WTC11 (cell line): ENCODE results near the gene ST6GALNAC5. TPM values are rescaled to one million over a fixed set of nuclear protein-coding genes. Genes with fewer than 3 reads are reported as not detected.

ENCODE experiments used
- ATAC-seq: fragments of 200-7000 bp; cut with Tn5 transposase; 2 replicates; pipeline ENCODE4 v1.10.0; 2021; ENCODE audit warnings: mild to moderate bottlenecking, moderate library complexity
- CTCF ChIA-PET: fragments of 300-600 bp; sonication (Branson Sonifier 250); formaldehyde crosslinking; loops from one replicate; lab custom pipeline; 2021; ENCODE audit warnings: antibody characterized with exemption; lab: Charles Lee
- POLR2A ChIA-PET: fragments of 350-600 bp; sonication (Branson Sonifier 250); formaldehyde crosslinking; loops from one replicate; lab custom pipeline; 2021; ENCODE audit warnings: antibody characterized with exemption; lab: Charles Lee
- DNase-seq: peaks from one replicate; pipeline ENCODE4 v3.0.0; 2021; ENCODE audit warnings: low spot score
- H3K27ac Mint-ChIP-seq: 2 replicates; pipeline ENCODE4 v1.8.0; 2021; ENCODE audit warnings: mixed read lengths
- H3K27me3 Mint-ChIP-seq: 2 replicates; pipeline ENCODE4 v1.8.0; 2021; ENCODE audit warnings: low read depth, mild to moderate bottlenecking, moderate library complexity, mixed read lengths
- H3K36me3 Mint-ChIP-seq: 2 replicates; pipeline ENCODE4 v1.8.0; 2021; ENCODE audit warnings: mixed read lengths
- H3K4me1 Mint-ChIP-seq: 2 replicates; pipeline ENCODE4 v1.8.0; 2022; ENCODE audit warnings: mixed read lengths
- H3K4me3 Mint-ChIP-seq: 2 replicates; pipeline ENCODE4 v1.8.0; 2021; ENCODE audit warnings: mild to moderate bottlenecking, moderate library complexity, mixed read lengths
- H3K9me3 Mint-ChIP-seq: 2 replicates; pipeline ENCODE4 v1.8.0; 2021; ENCODE audit warnings: mixed read lengths
- AR ChIP-seq: fragments of 250-450 bp; sonication (Bioruptor Pico); IDR thresholded peaks from 2 replicates; pipeline ENCODE4 v1.9.0; 2021; ENCODE audit warnings: mild to moderate bottlenecking
- ATF1 ChIP-seq: sonication (generic); formaldehyde crosslinking; IDR thresholded peaks from 2 replicates; pipeline ENCODE4 v1.8.1; 2023; ENCODE audit warnings: mild to moderate bottlenecking, moderate library complexity, missing genetic modification reagents
- CDX4 ChIP-seq: fragments of 250-450 bp; sonication (Bioruptor Pico); IDR thresholded peaks from 2 replicates; pipeline ENCODE4 v1.9.0; 2021; ENCODE audit warnings: moderate library complexity, mild to moderate bottlenecking, inconsistent platforms, borderline replicate concordance
- FOXJ3 ChIP-seq: sonication (generic); formaldehyde crosslinking; IDR thresholded peaks from 2 replicates; pipeline ENCODE4 v1.9.0; 2021; ENCODE audit warnings: missing genetic modification reagents, mild to moderate bottlenecking, borderline replicate concordance
- FOXP4 ChIP-seq: sonication (generic); formaldehyde crosslinking; IDR thresholded peaks from 2 replicates; pipeline ENCODE4 v1.8.0; 2022; ENCODE audit warnings: mild to moderate bottlenecking, missing genetic modification reagents
- HMGXB4 ChIP-seq: sonication (generic); formaldehyde crosslinking; IDR thresholded peaks from 2 replicates; pipeline ENCODE4 v1.8.1; 2023; ENCODE audit warnings: mild to moderate bottlenecking, moderate library complexity, missing genetic modification reagents
- KAT7 ChIP-seq: sonication (generic); formaldehyde crosslinking; IDR thresholded peaks from 2 replicates; pipeline ENCODE4 v1.8.1; 2023; ENCODE audit warnings: missing genetic modification reagents, mild to moderate bottlenecking, borderline replicate concordance
- NFE2L1 ChIP-seq: sonication (generic); formaldehyde crosslinking; IDR thresholded peaks from 2 replicates; pipeline ENCODE4 v1.8.1; 2023; ENCODE audit warnings: missing genetic modification reagents
- PRRX2 ChIP-seq: fragments of 250-450 bp; sonication (Bioruptor Pico); IDR thresholded peaks from 2 replicates; pipeline ENCODE4 v1.8.0; 2021; ENCODE audit warnings: mild to moderate bottlenecking
- SMAD3 ChIP-seq: sonication (generic); formaldehyde crosslinking; IDR thresholded peaks from 2 replicates; pipeline ENCODE4 v1.8.0; 2022; ENCODE audit warnings: missing genetic modification reagents, mild to moderate bottlenecking, borderline replicate concordance
- SOX15 ChIP-seq: fragments of 250-450 bp; sonication (Bioruptor Pico); IDR thresholded peaks from 2 replicates; pipeline ENCODE4 v1.9.0; 2021; ENCODE audit warnings: mild to moderate bottlenecking
- TP53 ChIP-seq: sonication (generic); formaldehyde crosslinking; IDR thresholded peaks from 2 replicates; pipeline ENCODE4 v1.8.1; 2023; ENCODE audit warnings: mild to moderate bottlenecking, missing genetic modification reagents
- ZNF219 ChIP-seq: sonication (generic); formaldehyde crosslinking; IDR thresholded peaks from 2 replicates; pipeline ENCODE4 v1.8.0; 2023; ENCODE audit warnings: missing genetic modification reagents, mild to moderate bottlenecking, borderline replicate concordance
- ZNF396 ChIP-seq: fragments of 250-450 bp; sonication (Bioruptor Pico); IDR thresholded peaks from 2 replicates; pipeline ENCODE4 v1.8.0; 2021; ENCODE audit warnings: mild to moderate bottlenecking, moderate library complexity, borderline replicate concordance
- ZNF423 ChIP-seq: fragments of 250-450 bp; sonication (Bioruptor Pico); IDR thresholded peaks from 2 replicates; pipeline ENCODE4 v2.1.2; 2022; ENCODE audit warnings: mild to moderate bottlenecking, moderate library complexity
- ZNF512 ChIP-seq: sonication (generic); formaldehyde crosslinking; IDR thresholded peaks from 2 replicates; pipeline ENCODE4 v1.8.1; 2022; ENCODE audit warnings: missing genetic modification reagents, borderline replicate concordance
- ZSCAN18 ChIP-seq: fragments of 250-450 bp; sonication (Bioruptor Pico); IDR thresholded peaks from 2 replicates; pipeline ENCODE4 v2.1.2; 2022; ENCODE audit warnings: mild to moderate bottlenecking, moderate library complexity
- total RNA-seq: library from RNA; stranded (reverse); gene quantifications from 3 replicates; pipeline ENCODE4 v1.2.3, GENCODE V29; 2021

The ST6GALNAC5 gene
- total RNA-seq, 1 experiment from 2014 or later: 9.6 TPM

- TF ChIP-seq FOXP4 (CRISPR knock-in tag) (no peak), KAT7 (CRISPR knock-in tag) (no peak), ATF1 (CRISPR knock-in tag) (no peak), NFE2L1 (CRISPR knock-in tag) (no peak), AR (no peak)
Measured at GRCh38 chr1:76832521-76832920, 34.8 kb upstream of the ST6GALNAC5 start (continued).

GRCh38 chr1:76833151-76833550 is 34.1 kb upstream of the ST6GALNAC5 start:
- ATAC-seq (no peak), DNase-seq (no peak)
- no peaks in the 10 kb centered on the region for H3K27me3 Mint-ChIP-seq
- H3K27ac Mint-ChIP-seq: no peak overlapping the region
- peaks cover 5% of the 10 kb centered on the region for H3K9me3 Mint-ChIP-seq
- no peaks in the 10 kb centered on the region for H3K4me1 Mint-ChIP-seq
- POLR2A ChIA-PET: no interaction called here
- H3K4me3 Mint-ChIP-seq: no peak overlapping the region
- CTCF ChIA-PET: no interaction called here
- no peaks in the 10 kb centered on the region for H3K36me3 Mint-ChIP-seq
- TF ChIP-seq FOXJ3 (no peak), TP53 (no peak)

GRCh38 chr1:76833856-76834255 is 33.4 kb upstream of the ST6GALNAC5 start:
- no peaks in the 10 kb centered on the region for H3K4me1 Mint-ChIP-seq
- H3K4me3 Mint-ChIP-seq: no peak overlapping the region
- peaks cover 5% of the 10 kb centered on the region for H3K9me3 Mint-ChIP-seq
- DNase-seq (no peak), ATAC-seq (no peak)
- no peak overlapping the region for H3K27ac Mint-ChIP-seq
- TF ChIP-seq ZNF396 (no peak), ZNF219 (no peak), ZNF512 (CRISPR knock-in tag) (no peak), ZSCAN18 (CRISPR knock-in tag) (no peak), PRRX2 (CRISPR knock-in tag) (no peak)
- ChIA-PET CTCF (no interaction called here), POLR2A (no interaction called here)
- no peaks in the 10 kb centered on the region for H3K36me3 Mint-ChIP-seq
- H3K27me3 Mint-ChIP-seq: no peaks in the 10 kb centered on the region

- TF ChIP-seq SMAD3 (CRISPR knock-in tag) (no peak), HMGXB4 (no peak), SOX15 (CRISPR knock-in tag) (no peak), CDX4 (no peak), ZNF423 (no peak)
- no peak for DNase-seq
- H3K27ac Mint-ChIP-seq: no peak overlapping the region
Measured at GRCh38 chr1:76835203-76835602, 32.1 kb upstream of the ST6GALNAC5 start.

More at GRCh38 chr1:76835203-76835602, 32.1 kb upstream of the ST6GALNAC5 start:
- Mint-ChIP-seq H3K4me1 (no peaks in the 10 kb centered on the region), H3K9me3 (peaks cover 5% of the 10 kb centered on the region), H3K4me3 (no peak overlapping the region), H3K36me3 (no peaks in the 10 kb centered on the region), H3K27me3 (no peaks in the 10 kb centered on the region)
- POLR2A ChIA-PET: no interaction called here
- no peak for ATAC-seq
- CTCF ChIA-PET: no interaction called here
